ENCODE measurements around the gene VWDE.
"Not testable (repeated sequence)": the region's sequence is repeated elsewhere in the genome, so short reads cannot be mapped to it uniquely, and the experiment has no call there.

The VWDE gene

GRCh38 chr7:12401538-12402364 lies 1.9 kb downstream of the VWDE start:
- DNase-seq = peak in 1 of 2 experiments; percentile 34

GRCh38 chr7:12398186-12398585 lies 5.5 kb downstream of the VWDE start:
- DNase-seq = no peak

- no peak for DNase-seq
These were observed 6.0 kb downstream of the VWDE start for GRCh38 chr7:12397671-12398070.

GRCh38 chr7:12396670-12397069 lies 7.0 kb downstream of the VWDE start:
- not testable (repeated sequence) for DNase-seq

- DNase-seq = no peak
These were observed 11.6 kb downstream of the VWDE start for GRCh38 chr7:12391922-12392615.

- DNase-seq = peak; percentile 76 to 89
These were observed 14.5 kb downstream of the VWDE start for GRCh38 chr7:12389089-12389700.

GRCh38 chr7:12386313-12386740 lies 17.3 kb downstream of the VWDE start:
- DNase-seq = peak in 1 of 2 experiments; percentile 88

GRCh38 chr7:12385364-12385786 lies 18.3 kb downstream of the VWDE start:
- peak in 1 of 2 experiments; percentile 77 for DNase-seq

- DNase-seq = no peak
These were observed 20.3 kb downstream of the VWDE start for GRCh38 chr7:12383377-12383776.

- no peak for DNase-seq
These were observed 25.3 kb downstream of the VWDE start for GRCh38 chr7:12378389-12378788.

GRCh38 chr7:12377406-12377805 lies 26.3 kb downstream of the VWDE start:
- no peak for DNase-seq

- no peak for DNase-seq
These were observed 29.9 kb downstream of the VWDE start for GRCh38 chr7:12373580-12374263.

GRCh38 chr7:12370249-12370648 lies 33.4 kb downstream of the VWDE start:
- no peak for DNase-seq

- DNase-seq = no peak
These were observed 33.9 kb downstream of the VWDE start for GRCh38 chr7:12369756-12370155.

GRCh38 chr7:12369072-12369471 lies 34.6 kb downstream of the VWDE start:
- DNase-seq = no peak

- DNase-seq = no peak
These were observed 42.7 kb downstream of the VWDE start for GRCh38 chr7:12360948-12361347.

- DNase-seq = no peak
These were observed 45.0 kb downstream of the VWDE start for GRCh38 chr7:12358694-12359093.

- DNase-seq = no peak
These were observed 46.2 kb downstream of the VWDE start for GRCh38 chr7:12357508-12357907.

GRCh38 chr7:12351843-12352242 lies 51.8 kb downstream of the VWDE start:
- DNase-seq = no peak

GRCh38 chr7:12350971-12351370 lies 52.7 kb downstream of the VWDE start:
- DNase-seq = no peak

- DNase-seq = no peak
These were observed 66.6 kb downstream of the VWDE start for GRCh38 chr7:12337095-12337494.

- no peak for DNase-seq
These were observed 74.5 kb downstream of the VWDE start for GRCh38 chr7:12328888-12329770.

All from NCI-H2081 (cell line).